Astrocyte (in vitro differentiated cells and primary cell): ENCODE data around the gene PARD3B. TPM values are rescaled to one million over a fixed set of nuclear protein-coding genes. Genes with fewer than 3 reads are reported as not detected.

Experiments used
- DNase-seq: peaks from one replicate; pipeline ENCODE4 v3.0.0-alpha.2; 2010; ENCODE audit warnings: low read depth
- FAIRE-seq: peaks from 2 replicates; lab custom pipeline; 2011; peaks lifted over from hg19 to GRCh38; lab: Jason Lieb, UNC
- H2AFZ ChIP-seq: 2 replicates; pipeline ENCODE4 v1.6.0; 2012; ENCODE audit warnings: low read depth, low read length, inconsistent platforms
- H3K27ac ChIP-seq: 2 replicates; pipeline ENCODE4 v1.5.1; 2011; ENCODE audit warnings: low read depth, low read length, inconsistent platforms
- H3K27me3 ChIP-seq: 2 replicates; pipeline ENCODE4 v1.6.0; 2011; ENCODE audit warnings: low read length, inconsistent platforms; ENCODE audit not compliant: insufficient read depth
- H3K36me3 ChIP-seq: 2 replicates; pipeline ENCODE4 v1.5.1; 2011; ENCODE audit warnings: low read length, inconsistent platforms; ENCODE audit not compliant: insufficient read depth
- H3K4me1 ChIP-seq: 2 replicates; pipeline ENCODE4 v1.5.1; 2011; ENCODE audit warnings: low read length, inconsistent platforms; ENCODE audit not compliant: insufficient read depth
- H3K4me2 ChIP-seq: 2 replicates; pipeline ENCODE4 v1.6.0; 2012; ENCODE audit warnings: low read length, inconsistent platforms
- H3K4me3 ChIP-seq: 2 replicates; pipeline ENCODE4 v1.5.1; 2011; ENCODE audit warnings: low read depth, mild to moderate bottlenecking, low read length, inconsistent platforms; ENCODE audit not compliant: insufficient read depth
- H3K79me2 ChIP-seq: 2 replicates; pipeline ENCODE4 v1.6.0; 2012; ENCODE audit warnings: mild to moderate bottlenecking, low read length, inconsistent platforms; ENCODE audit not compliant: insufficient read depth
- H3K9ac ChIP-seq: 2 replicates; pipeline ENCODE4 v1.6.0; 2012; ENCODE audit warnings: mild to moderate bottlenecking, low read length, inconsistent platforms
- H3K9me3 ChIP-seq: 2 replicates; pipeline ENCODE4 v1.5.1; 2012; ENCODE audit warnings: low read depth, mild to moderate bottlenecking, low read length, inconsistent platforms; ENCODE audit not compliant: insufficient read depth
- H4K20me1 ChIP-seq: 2 replicates; pipeline ENCODE4 v1.6.0; 2012; ENCODE audit warnings: low read length, inconsistent platforms; ENCODE audit not compliant: insufficient read depth
- H3K27ac Mint-ChIP-seq: one replicate; pipeline ENCODE4 v1.8.0; 2021; ENCODE audit warnings: mild to moderate bottlenecking, mixed read lengths; ENCODE audit not compliant: unreplicated experiment
- H3K27me3 Mint-ChIP-seq: one replicate; pipeline ENCODE4 v1.8.0; 2021; ENCODE audit warnings: low read depth, mixed read lengths; ENCODE audit not compliant: unreplicated experiment
- H3K36me3 Mint-ChIP-seq: one replicate; pipeline ENCODE4 v1.8.0; 2021; ENCODE audit warnings: low read depth, mixed read lengths; ENCODE audit not compliant: unreplicated experiment
- H3K4me1 Mint-ChIP-seq: one replicate; pipeline ENCODE4 v1.8.0; 2021; ENCODE audit warnings: low read depth, mixed read lengths; ENCODE audit not compliant: unreplicated experiment
- H3K4me3 Mint-ChIP-seq: one replicate; pipeline ENCODE4 v1.8.0; 2021; ENCODE audit warnings: mild to moderate bottlenecking, moderate library complexity, mixed read lengths; ENCODE audit not compliant: unreplicated experiment
- H3K9me3 Mint-ChIP-seq: one replicate; pipeline ENCODE4 v1.8.0; 2021; ENCODE audit warnings: mild to moderate bottlenecking, mixed read lengths; ENCODE audit not compliant: unreplicated experiment
- EZH2 ChIP-seq: IDR thresholded peaks from 2 replicates; pipeline ENCODE4 v1.6.1; 2012; ENCODE audit warnings: mild to moderate bottlenecking, low read length, inconsistent platforms; ENCODE audit not compliant: insufficient read depth
- total RNA-seq: library from RNA; stranded (reverse); gene quantifications from 2 replicates; pipeline ENCODE4 v1.2.1, GENCODE V29; 2021
- TF ChIP-seq, protein P1 (sequence below): IDR thresholded peaks from 2 replicates; pipeline ENCODE4 v1.5.1; 2011; ENCODE audit warnings: low read depth, mild to moderate bottlenecking, inconsistent platforms, low read length, moderate library complexity; ENCODE audit not compliant: insufficient read depth

The PARD3B gene
- total RNA-seq, 1 donor from 2014 or later, result 6.5 TPM

DNA sequence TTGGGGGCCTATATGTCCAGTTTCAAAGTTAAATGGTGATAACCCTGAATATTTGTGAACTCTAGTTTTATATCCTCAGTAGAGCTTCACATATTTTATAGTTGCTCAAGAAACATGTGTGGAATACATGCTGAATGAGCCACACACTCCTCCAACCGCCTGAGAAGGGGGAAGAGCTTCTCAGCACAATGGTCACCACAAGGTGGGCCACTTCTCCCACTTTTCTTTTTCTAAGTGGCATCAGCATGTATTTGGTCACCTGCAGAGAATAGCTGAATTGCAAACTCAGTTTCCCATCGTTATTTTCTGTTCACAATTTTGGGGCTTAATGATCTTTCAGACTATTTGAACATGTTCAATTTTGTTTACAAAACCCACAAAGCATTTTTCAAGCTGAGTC is 340.5 kb downstream of the PARD3B start:
- Mint-ChIP-seq H3K27ac (no peak overlapping the region), H3K27me3 (no peaks in the 10 kb centered on the region), H3K9me3 (no peaks in the 10 kb centered on the region), H3K36me3 (no peaks in the 10 kb centered on the region), H3K4me1 (no peaks in the 10 kb centered on the region), H3K4me3 (no peak overlapping the region)
- FAIRE-seq (no peak), DNase-seq (no peak)
- Histone ChIP-seq H3K4me3 (no peak overlapping the region), H3K36me3 (no peaks in the 10 kb centered on the region), H3K27me3 (no peaks in the 10 kb centered on the region), H4K20me1 (no peaks in the 10 kb centered on the region), H3K79me2 (no peaks in the 10 kb centered on the region), H2AFZ (no peak overlapping the region), H3K9ac (no peak overlapping the region), H3K9me3 (no peaks in the 10 kb centered on the region), H3K4me2 (no peak overlapping the region), H3K4me1 (no peaks in the 10 kb centered on the region), H3K27ac (no peak overlapping the region)
- TF ChIP-seq, protein P1, sequence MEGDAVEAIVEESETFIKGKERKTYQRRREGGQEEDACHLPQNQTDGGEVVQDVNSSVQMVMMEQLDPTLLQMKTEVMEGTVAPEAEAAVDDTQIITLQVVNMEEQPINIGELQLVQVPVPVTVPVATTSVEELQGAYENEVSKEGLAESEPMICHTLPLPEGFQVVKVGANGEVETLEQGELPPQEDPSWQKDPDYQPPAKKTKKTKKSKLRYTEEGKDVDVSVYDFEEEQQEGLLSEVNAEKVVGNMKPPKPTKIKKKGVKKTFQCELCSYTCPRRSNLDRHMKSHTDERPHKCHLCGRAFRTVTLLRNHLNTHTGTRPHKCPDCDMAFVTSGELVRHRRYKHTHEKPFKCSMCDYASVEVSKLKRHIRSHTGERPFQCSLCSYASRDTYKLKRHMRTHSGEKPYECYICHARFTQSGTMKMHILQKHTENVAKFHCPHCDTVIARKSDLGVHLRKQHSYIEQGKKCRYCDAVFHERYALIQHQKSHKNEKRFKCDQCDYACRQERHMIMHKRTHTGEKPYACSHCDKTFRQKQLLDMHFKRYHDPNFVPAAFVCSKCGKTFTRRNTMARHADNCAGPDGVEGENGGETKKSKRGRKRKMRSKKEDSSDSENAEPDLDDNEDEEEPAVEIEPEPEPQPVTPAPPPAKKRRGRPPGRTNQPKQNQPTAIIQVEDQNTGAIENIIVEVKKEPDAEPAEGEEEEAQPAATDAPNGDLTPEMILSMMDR, result peak; percentile 19
- no peak for TF ChIP-seq EZH2

DNA sequence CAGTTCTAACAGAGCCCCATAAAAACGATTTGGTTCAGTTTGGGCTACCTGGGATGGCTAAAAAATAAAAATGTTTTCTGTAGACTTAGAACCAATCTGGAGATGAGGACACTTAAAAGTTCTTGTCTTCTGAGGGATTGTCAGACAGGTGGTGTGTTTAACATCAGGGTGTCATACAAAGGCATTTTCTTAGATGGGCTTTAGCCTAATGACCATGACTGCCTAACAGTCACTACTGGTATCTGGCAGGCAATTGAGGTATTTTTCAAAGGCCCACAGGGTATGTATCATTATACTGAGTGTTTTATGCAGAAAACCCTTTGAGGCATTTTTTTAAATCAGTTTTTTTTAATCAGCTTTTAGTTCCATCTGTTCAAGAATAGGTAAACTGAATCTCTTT is 341.4 kb downstream of the PARD3B start:
- no peaks in the 10 kb centered on the region for H3K4me1 Mint-ChIP-seq
- H3K9me3 ChIP-seq, result no peaks in the 10 kb centered on the region
- H3K4me1 ChIP-seq, result no peaks in the 10 kb centered on the region
- H3K4me2 ChIP-seq, result no peak overlapping the region
- no peak overlapping the region for H3K27ac Mint-ChIP-seq
- no peaks in the 10 kb centered on the region for H3K36me3 ChIP-seq
- no peaks in the 10 kb centered on the region for H3K79me2 ChIP-seq
- H3K27ac ChIP-seq, result no peak overlapping the region
- H3K27me3 ChIP-seq, result no peaks in the 10 kb centered on the region
- no peaks in the 10 kb centered on the region for H3K27me3 Mint-ChIP-seq
- FAIRE-seq (no peak), DNase-seq (no peak)
- no peaks in the 10 kb centered on the region for H3K36me3 Mint-ChIP-seq
- no peak overlapping the region for H3K4me3 Mint-ChIP-seq
- no peaks in the 10 kb centered on the region for H4K20me1 ChIP-seq
- H3K4me3 ChIP-seq, result no peak overlapping the region
- H3K9ac ChIP-seq, result no peak overlapping the region
- TF ChIP-seq, protein P1, result no peak
- TF ChIP-seq EZH2, result no peak
- no peak overlapping the region for H2AFZ ChIP-seq
- H3K9me3 Mint-ChIP-seq, result no peaks in the 10 kb centered on the region

DNA sequence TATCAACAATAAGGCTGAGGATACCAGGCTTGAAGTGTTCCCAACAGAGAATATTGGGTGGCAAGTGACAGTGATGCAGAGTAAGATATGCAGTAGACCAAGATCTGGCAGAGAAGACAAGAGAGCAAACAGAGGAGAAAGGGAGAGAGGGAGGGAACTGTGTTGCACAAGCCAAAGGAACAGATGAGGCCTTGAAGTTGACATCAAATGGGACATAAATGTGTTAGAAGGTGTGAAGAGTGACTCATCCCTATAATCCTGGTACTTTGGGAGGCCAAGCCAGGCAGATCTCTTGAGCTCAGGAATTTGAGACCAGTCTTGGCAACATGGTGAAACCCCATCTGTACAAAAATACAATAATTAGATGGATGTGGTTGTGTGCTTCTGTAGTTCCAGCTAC is 342.9 kb downstream of the PARD3B start:
- Histone ChIP-seq H3K9ac (no peak overlapping the region), H4K20me1 (no peaks in the 10 kb centered on the region), H2AFZ (no peak overlapping the region), H3K79me2 (no peaks in the 10 kb centered on the region), H3K36me3 (no peaks in the 10 kb centered on the region), H3K4me2 (no peak overlapping the region), H3K4me1 (no peaks in the 10 kb centered on the region), H3K4me3 (no peak overlapping the region), H3K27me3 (no peaks in the 10 kb centered on the region), H3K27ac (no peak overlapping the region), H3K9me3 (no peaks in the 10 kb centered on the region)
- no peak overlapping the region for H3K4me3 Mint-ChIP-seq
- TF ChIP-seq, protein P1, result no peak
- no peak for TF ChIP-seq EZH2
- no peaks in the 10 kb centered on the region for H3K27me3 Mint-ChIP-seq
- H3K36me3 Mint-ChIP-seq, result no peaks in the 10 kb centered on the region
- FAIRE-seq, result no peak
- DNase-seq, result no peak
- H3K27ac Mint-ChIP-seq, result no peak overlapping the region
- H3K9me3 Mint-ChIP-seq, result no peaks in the 10 kb centered on the region
- no peaks in the 10 kb centered on the region for H3K4me1 Mint-ChIP-seq
